NT2/D1 (cell line): ENCODE results near the gene CGNL1.

Experiments
- SUZ12 ChIP-seq: IDR thresholded peaks from 2 replicates; pipeline ENCODE4 v1.6.1; 2011; ENCODE audit not compliant: insufficient read length, insufficient read depth; ENCODE audit errors: extremely low read depth
- YY1 ChIP-seq: IDR thresholded peaks from 2 replicates; pipeline ENCODE4 v1.6.1; 2011; ENCODE audit not compliant: insufficient read length, insufficient read depth
- ZNF274 ChIP-seq: IDR thresholded peaks from 2 replicates; pipeline ENCODE4 v1.6.1; 2011; ENCODE audit warnings: mild to moderate bottlenecking, low read depth, low read length

GRCh38 chr15:57461541-57461940 lies 85.2 kb downstream of the CGNL1 start:
- TF ChIP-seq ZNF274 (no peak), SUZ12 (no peak), YY1 (no peak)
